ENCODE measurements around the gene SFXN1.

GRCh38 chr5:175551266-175551665, 72.9 kb downstream of the SFXN1 start:
- TF ChIP-seq, protein P1, sequence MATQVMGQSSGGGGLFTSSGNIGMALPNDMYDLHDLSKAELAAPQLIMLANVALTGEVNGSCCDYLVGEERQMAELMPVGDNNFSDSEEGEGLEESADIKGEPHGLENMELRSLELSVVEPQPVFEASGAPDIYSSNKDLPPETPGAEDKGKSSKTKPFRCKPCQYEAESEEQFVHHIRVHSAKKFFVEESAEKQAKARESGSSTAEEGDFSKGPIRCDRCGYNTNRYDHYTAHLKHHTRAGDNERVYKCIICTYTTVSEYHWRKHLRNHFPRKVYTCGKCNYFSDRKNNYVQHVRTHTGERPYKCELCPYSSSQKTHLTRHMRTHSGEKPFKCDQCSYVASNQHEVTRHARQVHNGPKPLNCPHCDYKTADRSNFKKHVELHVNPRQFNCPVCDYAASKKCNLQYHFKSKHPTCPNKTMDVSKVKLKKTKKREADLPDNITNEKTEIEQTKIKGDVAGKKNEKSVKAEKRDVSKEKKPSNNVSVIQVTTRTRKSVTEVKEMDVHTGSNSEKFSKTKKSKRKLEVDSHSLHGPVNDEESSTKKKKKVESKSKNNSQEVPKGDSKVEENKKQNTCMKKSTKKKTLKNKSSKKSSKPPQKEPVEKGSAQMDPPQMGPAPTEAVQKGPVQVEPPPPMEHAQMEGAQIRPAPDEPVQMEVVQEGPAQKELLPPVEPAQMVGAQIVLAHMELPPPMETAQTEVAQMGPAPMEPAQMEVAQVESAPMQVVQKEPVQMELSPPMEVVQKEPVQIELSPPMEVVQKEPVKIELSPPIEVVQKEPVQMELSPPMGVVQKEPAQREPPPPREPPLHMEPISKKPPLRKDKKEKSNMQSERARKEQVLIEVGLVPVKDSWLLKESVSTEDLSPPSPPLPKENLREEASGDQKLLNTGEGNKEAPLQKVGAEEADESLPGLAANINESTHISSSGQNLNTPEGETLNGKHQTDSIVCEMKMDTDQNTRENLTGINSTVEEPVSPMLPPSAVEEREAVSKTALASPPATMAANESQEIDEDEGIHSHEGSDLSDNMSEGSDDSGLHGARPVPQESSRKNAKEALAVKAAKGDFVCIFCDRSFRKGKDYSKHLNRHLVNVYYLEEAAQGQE (IDR thresholded peaks at IDR 0.05), result no peak
- TF ChIP-seq MAX (IDR thresholded peaks at IDR 0.05) (no peak), CTCF (IDR thresholded peaks at IDR 0.05; ENCODE audit: low read depth, low read length, missing input control) (no peak), SP1 (IDR thresholded peaks at IDR 0.05) (no peak), RAD21 (IDR thresholded peaks at IDR 0.05) (no peak), JUND (IDR thresholded peaks at IDR 0.05) (no peak), GABPA (IDR thresholded peaks at IDR 0.05 in 1 of 2, conservative IDR thresholded peaks at IDR 0.05 in 1 of 2) (no peak)
- TF ChIP-seq, protein P2, sequence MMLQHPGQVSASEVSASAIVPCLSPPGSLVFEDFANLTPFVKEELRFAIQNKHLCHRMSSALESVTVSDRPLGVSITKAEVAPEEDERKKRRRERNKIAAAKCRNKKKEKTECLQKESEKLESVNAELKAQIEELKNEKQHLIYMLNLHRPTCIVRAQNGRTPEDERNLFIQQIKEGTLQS (IDR thresholded peaks at IDR 0.05), result no peak

Data from liver (tissue), 3 donors.